T-helper 2 cell treated with Interferon-gamma antibody and Interleukin-4, amounts not matched to agents 5 μg/mL and 100 μg/mL, for 36 hours (primary cell): ENCODE data around the gene MARK4.
"Not testable (repeated sequence)": the region's sequence is repeated elsewhere in the genome, so short reads cannot be mapped to it uniquely, and the experiment has no call there.

Experiments
- DNase-seq: peaks from one replicate; pipeline ENCODE4 v3.0.0; 2021; ENCODE audit warnings: low spot score
- H3K27ac Mint-ChIP-seq: one replicate; pipeline ENCODE4 v1.8.0; 2021; ENCODE audit warnings: mild to moderate bottlenecking, mixed read lengths
- H3K27me3 Mint-ChIP-seq: one replicate; pipeline ENCODE4 v1.8.0; 2021; ENCODE audit warnings: low read depth, mixed read lengths
- H3K36me3 Mint-ChIP-seq: one replicate; pipeline ENCODE4 v1.8.0; 2021; ENCODE audit warnings: low read depth, mixed read lengths
- H3K4me1 Mint-ChIP-seq: one replicate; pipeline ENCODE4 v1.8.0; 2021; ENCODE audit warnings: low read depth, mixed read lengths
- H3K4me3 Mint-ChIP-seq: one replicate; pipeline ENCODE4 v1.8.0; 2022; ENCODE audit warnings: mild to moderate bottlenecking, moderate library complexity, mixed read lengths
- H3K9me3 Mint-ChIP-seq: one replicate; pipeline ENCODE4 v1.8.0; 2021; ENCODE audit warnings: mixed read lengths

The MARK4 gene

GRCh38 chr19:45250216-45250831 is 747 bp upstream of the MARK4 start:
- H3K36me3 Mint-ChIP-seq, result no peaks in the 10 kb centered on the region
- no peak for DNase-seq
- H3K9me3 Mint-ChIP-seq, result no peaks in the 10 kb centered on the region
- H3K27me3 Mint-ChIP-seq, result peaks cover 2% of the 10 kb centered on the region
- peak overlapping the region; percentile 86 for H3K27ac Mint-ChIP-seq
- peaks cover 24% of the 10 kb centered on the region for H3K4me1 Mint-ChIP-seq
- H3K4me3 Mint-ChIP-seq, result peak overlapping the region; percentile 96

- Mint-ChIP-seq H3K9me3 (no peaks in the 10 kb centered on the region), H3K27me3 (peaks cover 2% of the 10 kb centered on the region), H3K27ac (peak overlapping the region; percentile 62), H3K4me1 (peaks cover 24% of the 10 kb centered on the region), H3K36me3 (no peaks in the 10 kb centered on the region), H3K4me3 (peak overlapping the region; percentile 84)
- no peak for DNase-seq
These were observed 632 bp downstream of the MARK4 start for GRCh38 chr19:45251452-45252354.

- no peak for DNase-seq
- Mint-ChIP-seq H3K4me1 (peaks cover 24% of the 10 kb centered on the region), H3K27me3 (peaks cover 2% of the 10 kb centered on the region), H3K4me3 (peak overlapping the region; percentile 84), H3K9me3 (no peaks in the 10 kb centered on the region), H3K27ac (peak overlapping the region; percentile 45), H3K36me3 (no peaks in the 10 kb centered on the region)
These were observed 2.4 kb downstream of the MARK4 start for GRCh38 chr19:45253396-45254027.

- H3K9me3 Mint-ChIP-seq, result no peaks in the 10 kb centered on the region
- H3K4me1 Mint-ChIP-seq, result peaks cover 21% of the 10 kb centered on the region
- peak overlapping the region; percentile 45 for H3K27ac Mint-ChIP-seq
- H3K4me3 Mint-ChIP-seq, result peak overlapping the region; percentile 84
- peaks cover 2% of the 10 kb centered on the region for H3K27me3 Mint-ChIP-seq
- H3K36me3 Mint-ChIP-seq, result no peaks in the 10 kb centered on the region
- no peak for DNase-seq
These were observed 3.0 kb downstream of the MARK4 start for GRCh38 chr19:45254044-45254531.

GRCh38 chr19:45255611-45256157 is 4.6 kb downstream of the MARK4 start:
- Mint-ChIP-seq H3K27me3 (peaks cover 1% of the 10 kb centered on the region), H3K36me3 (no peaks in the 10 kb centered on the region), H3K9me3 (no peaks in the 10 kb centered on the region), H3K27ac (no peak overlapping the region), H3K4me3 (no peak overlapping the region), H3K4me1 (peaks cover 20% of the 10 kb centered on the region)
- DNase-seq, result no peak

GRCh38 chr19:45256836-45257235 is 5.8 kb downstream of the MARK4 start:
- H3K27ac Mint-ChIP-seq, result no peak overlapping the region
- peaks cover 18% of the 10 kb centered on the region for H3K4me1 Mint-ChIP-seq
- no peaks in the 10 kb centered on the region for H3K36me3 Mint-ChIP-seq
- no peak for DNase-seq
- H3K27me3 Mint-ChIP-seq, result no peaks in the 10 kb centered on the region
- no peak overlapping the region for H3K4me3 Mint-ChIP-seq
- H3K9me3 Mint-ChIP-seq, result no peaks in the 10 kb centered on the region

- Mint-ChIP-seq H3K27ac (no peak overlapping the region), H3K9me3 (no peaks in the 10 kb centered on the region), H3K27me3 (no peaks in the 10 kb centered on the region), H3K36me3 (no peaks in the 10 kb centered on the region), H3K4me3 (no peak overlapping the region), H3K4me1 (peaks cover under 1% of the 10 kb centered on the region)
- no peak for DNase-seq
These were observed 7.8 kb downstream of the MARK4 start for GRCh38 chr19:45258862-45259261.

- Mint-ChIP-seq H3K9me3 (no peaks in the 10 kb centered on the region), H3K27ac (no peak overlapping the region), H3K4me3 (no peak overlapping the region), H3K36me3 (no peaks in the 10 kb centered on the region), H3K27me3 (no peaks in the 10 kb centered on the region), H3K4me1 (no peaks in the 10 kb centered on the region)
- DNase-seq, result no peak
These were observed 11.5 kb downstream of the MARK4 start for GRCh38 chr19:45262570-45262969.

GRCh38 chr19:45263013-45263412 is 11.9 kb downstream of the MARK4 start:
- DNase-seq, result no peak
- Mint-ChIP-seq H3K36me3 (no peaks in the 10 kb centered on the region), H3K27ac (no peak overlapping the region), H3K9me3 (no peaks in the 10 kb centered on the region), H3K27me3 (no peaks in the 10 kb centered on the region), H3K4me1 (no peaks in the 10 kb centered on the region), H3K4me3 (no peak overlapping the region)

- DNase-seq, result no peak
- Mint-ChIP-seq H3K27ac (no peak overlapping the region), H3K4me3 (no peak overlapping the region), H3K9me3 (no peaks in the 10 kb centered on the region), H3K4me1 (no peaks in the 10 kb centered on the region), H3K36me3 (no peaks in the 10 kb centered on the region), H3K27me3 (no peaks in the 10 kb centered on the region)
These were observed 13.8 kb downstream of the MARK4 start for GRCh38 chr19:45264781-45265317.

GRCh38 chr19:45265375-45265774 is 14.3 kb downstream of the MARK4 start:
- Mint-ChIP-seq H3K4me1 (no peaks in the 10 kb centered on the region), H3K36me3 (no peaks in the 10 kb centered on the region), H3K9me3 (no peaks in the 10 kb centered on the region), H3K27me3 (no peaks in the 10 kb centered on the region), H3K27ac (no peak overlapping the region), H3K4me3 (no peak overlapping the region)
- DNase-seq, result no peak

- Mint-ChIP-seq H3K4me3 (no peak overlapping the region), H3K27ac (no peak overlapping the region), H3K9me3 (no peaks in the 10 kb centered on the region), H3K4me1 (no peaks in the 10 kb centered on the region), H3K27me3 (no peaks in the 10 kb centered on the region), H3K36me3 (no peaks in the 10 kb centered on the region)
- DNase-seq, result no peak
These were observed 16.2 kb downstream of the MARK4 start for GRCh38 chr19:45267296-45267695.

GRCh38 chr19:45269939-45270338 is 18.9 kb downstream of the MARK4 start:
- not testable (repeated sequence) for H3K4me3 Mint-ChIP-seq, H3K9me3 Mint-ChIP-seq, H3K4me1 Mint-ChIP-seq, H3K27ac Mint-ChIP-seq, H3K36me3 Mint-ChIP-seq, H3K27me3 Mint-ChIP-seq, DNase-seq
